Vagina (tissue), 2 donors: ENCODE data around the gene GMNN.

Experiments used
- POLR2A ChIP-seq, 2 donors: fragments of 450-650 bp; IDR thresholded peaks; one replicate each; pipeline ENCODE4 v1.6.1; 2017; ENCODE audit warnings: antibody characterized with exemption in 2 of 2, mild to moderate bottlenecking in 2 of 2, moderate library complexity in 2 of 2
- TF ChIP-seq, protein P1 (sequence below), 3 experiments: fragments of 450-650 bp in 2 of 3; fragments of 200-600 bp in 1 of 3; sonication (generic) in 1 of 3; IDR thresholded peaks; one replicate each; pipeline ENCODE4 v1.5.1; 2017 to 2019; ENCODE audit warnings: antibody characterized with exemption in 3 of 3, mild to moderate bottlenecking in 2 of 3, moderate library complexity in 2 of 3

DNA sequence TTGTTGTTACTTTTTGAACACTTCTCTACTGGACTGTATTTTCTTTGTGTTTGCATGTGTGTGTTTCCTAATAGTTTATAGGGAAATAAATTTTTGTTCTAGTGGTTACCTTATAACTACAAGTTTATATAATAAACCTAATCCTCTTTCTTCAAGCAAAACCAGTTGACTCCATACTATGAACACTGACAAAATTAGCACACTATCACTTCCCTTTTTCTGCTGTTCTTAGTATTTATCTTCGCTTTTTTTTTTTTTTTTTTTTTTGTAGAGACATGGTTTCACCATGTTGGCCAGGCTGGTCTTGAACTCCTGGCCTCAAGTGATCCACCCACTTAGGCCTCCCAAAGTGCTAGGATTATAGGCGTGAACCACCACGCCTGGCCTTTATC lies 30.8 kb upstream of the GMNN start:
- TF ChIP-seq, protein P1, sequence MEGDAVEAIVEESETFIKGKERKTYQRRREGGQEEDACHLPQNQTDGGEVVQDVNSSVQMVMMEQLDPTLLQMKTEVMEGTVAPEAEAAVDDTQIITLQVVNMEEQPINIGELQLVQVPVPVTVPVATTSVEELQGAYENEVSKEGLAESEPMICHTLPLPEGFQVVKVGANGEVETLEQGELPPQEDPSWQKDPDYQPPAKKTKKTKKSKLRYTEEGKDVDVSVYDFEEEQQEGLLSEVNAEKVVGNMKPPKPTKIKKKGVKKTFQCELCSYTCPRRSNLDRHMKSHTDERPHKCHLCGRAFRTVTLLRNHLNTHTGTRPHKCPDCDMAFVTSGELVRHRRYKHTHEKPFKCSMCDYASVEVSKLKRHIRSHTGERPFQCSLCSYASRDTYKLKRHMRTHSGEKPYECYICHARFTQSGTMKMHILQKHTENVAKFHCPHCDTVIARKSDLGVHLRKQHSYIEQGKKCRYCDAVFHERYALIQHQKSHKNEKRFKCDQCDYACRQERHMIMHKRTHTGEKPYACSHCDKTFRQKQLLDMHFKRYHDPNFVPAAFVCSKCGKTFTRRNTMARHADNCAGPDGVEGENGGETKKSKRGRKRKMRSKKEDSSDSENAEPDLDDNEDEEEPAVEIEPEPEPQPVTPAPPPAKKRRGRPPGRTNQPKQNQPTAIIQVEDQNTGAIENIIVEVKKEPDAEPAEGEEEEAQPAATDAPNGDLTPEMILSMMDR (IDR thresholded peaks at IDR 0.05) = no peak
- no peak for TF ChIP-seq POLR2A (IDR thresholded peaks at IDR 0.05)
